ENCODE data around the gene GPX4. TPM values are rescaled to one million over a fixed set of nuclear protein-coding genes. Genes with fewer than 3 reads are reported as not detected.
A peak's percentile ranks its signal among the peaks of the same experiment; 100 is the strongest.

The GPX4 gene
- total and polyA plus RNA-seq, 2 of the 13 experiments (the other 11 are each of a cell fraction or from before 2014, with no cell fraction given) = 535 to 613 TPM

DNA sequence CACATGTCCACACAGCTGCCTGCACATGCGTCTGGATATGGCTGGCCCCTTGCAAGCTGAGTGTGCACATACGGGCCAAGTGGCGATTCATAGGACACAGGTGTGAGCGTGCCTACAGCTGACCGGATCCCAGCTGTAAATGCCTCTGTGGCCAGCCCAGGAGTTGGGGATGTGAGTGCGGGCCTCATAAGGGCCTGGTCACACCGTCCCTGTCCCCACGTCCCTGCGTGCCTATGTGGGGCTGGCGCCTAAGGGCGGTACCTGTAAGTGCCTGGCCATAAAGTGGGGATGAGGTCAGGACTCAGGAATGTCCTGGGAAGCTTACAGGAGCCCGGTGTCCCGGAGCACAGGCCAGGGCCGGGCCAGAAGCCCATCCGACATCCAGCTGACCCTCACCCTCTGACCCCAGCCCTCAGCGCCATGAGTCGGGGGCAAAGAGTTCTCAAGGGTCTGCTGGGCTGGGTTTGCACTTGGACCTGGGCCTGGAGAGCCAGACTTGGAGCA is 38.1 kb upstream of the GPX4 start (continued):
- TF ChIP-seq ZNF572 (CRISPR knock-in tag; IDR thresholded peaks at IDR 0.05) (0 out of 2 replicates have a peak, but pooled peaks have one; percentile 9), HDAC1 (CRISPR knock-in tag; IDR thresholded peaks at IDR 0.05) (no peak), CHD4 (IDR thresholded peaks at IDR 0.05; ENCODE audit: borderline replicate concordance, low read length) (no peak), ZNF557 (CRISPR knock-in tag; IDR thresholded peaks at IDR 0.05) (no peak), TAF1 (CRISPR knock-in tag; IDR thresholded peaks at IDR 0.05) (no peak), KLF11 (CRISPR knock-in tag; IDR thresholded peaks at IDR 0.05) (no peak), U2AF2 (IDR thresholded peaks at IDR 0.05; ENCODE audit: low read depth, low read length) (no peak), CEBPG (CRISPR knock-in tag; IDR thresholded peaks at IDR 0.05) (no peak), SMAD9 (CRISPR knock-in tag; IDR thresholded peaks at IDR 0.05) (no peak), ZNF570 (CRISPR knock-in tag; IDR thresholded peaks at IDR 0.05; ENCODE audit: borderline replicate concordance) (0 out of 2 replicates have a peak, but pooled peaks have one; percentile 34), ZSCAN9 (CRISPR knock-in tag; IDR thresholded peaks at IDR 0.05; ENCODE audit: borderline replicate concordance) (no peak), RFX3 (CRISPR knock-in tag; IDR thresholded peaks at IDR 0.05) (no peak), SCMH1 (CRISPR knock-in tag; IDR thresholded peaks at IDR 0.05; ENCODE audit: borderline replicate concordance) (no peak), ZSCAN25 (CRISPR knock-in tag; IDR thresholded peaks at IDR 0.05) (no peak), ZNF20 (CRISPR knock-in tag; IDR thresholded peaks at IDR 0.05) (no peak), ZNF383 (CRISPR knock-in tag; IDR thresholded peaks at IDR 0.05; ENCODE audit: borderline replicate concordance) (no peak), SP4 (CRISPR knock-in tag; IDR thresholded peaks at IDR 0.05) (peak; percentile 78), ZNF143 (CRISPR knock-in tag; IDR thresholded peaks at IDR 0.05) (no peak)
- TF ChIP-seq, protein P1, sequence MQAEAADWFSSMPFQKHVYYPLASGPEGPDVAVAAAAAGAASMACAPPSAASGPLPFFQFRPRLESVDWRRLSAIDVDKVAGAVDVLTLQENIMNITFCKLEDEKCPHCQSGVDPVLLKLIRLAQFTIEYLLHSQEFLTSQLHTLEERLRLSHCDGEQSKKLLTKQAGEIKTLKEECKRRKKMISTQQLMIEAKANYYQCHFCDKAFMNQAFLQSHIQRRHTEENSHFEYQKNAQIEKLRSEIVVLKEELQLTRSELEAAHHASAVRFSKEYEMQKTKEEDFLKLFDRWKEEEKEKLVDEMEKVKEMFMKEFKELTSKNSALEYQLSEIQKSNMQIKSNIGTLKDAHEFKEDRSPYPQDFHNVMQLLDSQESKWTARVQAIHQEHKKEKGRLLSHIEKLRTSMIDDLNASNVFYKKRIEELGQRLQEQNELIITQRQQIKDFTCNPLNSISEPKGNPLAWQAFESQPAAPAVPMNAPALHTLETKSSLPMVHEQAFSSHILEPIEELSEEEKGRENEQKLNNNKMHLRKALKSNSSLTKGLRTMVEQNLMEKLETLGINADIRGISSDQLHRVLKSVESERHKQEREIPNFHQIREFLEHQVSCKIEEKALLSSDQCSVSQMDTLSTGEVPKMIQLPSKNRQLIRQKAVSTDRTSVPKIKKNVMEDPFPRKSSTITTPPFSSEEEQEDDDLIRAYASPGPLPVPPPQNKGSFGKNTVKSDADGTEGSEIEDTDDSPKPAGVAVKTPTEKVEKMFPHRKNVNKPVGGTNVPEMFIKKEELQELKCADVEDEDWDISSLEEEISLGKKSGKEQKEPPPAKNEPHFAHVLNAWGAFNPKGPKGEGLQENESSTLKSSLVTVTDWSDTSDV (CRISPR knock-in tag; IDR thresholded peaks at IDR 0.05) = no peak
- TF ChIP-seq, protein P2, sequence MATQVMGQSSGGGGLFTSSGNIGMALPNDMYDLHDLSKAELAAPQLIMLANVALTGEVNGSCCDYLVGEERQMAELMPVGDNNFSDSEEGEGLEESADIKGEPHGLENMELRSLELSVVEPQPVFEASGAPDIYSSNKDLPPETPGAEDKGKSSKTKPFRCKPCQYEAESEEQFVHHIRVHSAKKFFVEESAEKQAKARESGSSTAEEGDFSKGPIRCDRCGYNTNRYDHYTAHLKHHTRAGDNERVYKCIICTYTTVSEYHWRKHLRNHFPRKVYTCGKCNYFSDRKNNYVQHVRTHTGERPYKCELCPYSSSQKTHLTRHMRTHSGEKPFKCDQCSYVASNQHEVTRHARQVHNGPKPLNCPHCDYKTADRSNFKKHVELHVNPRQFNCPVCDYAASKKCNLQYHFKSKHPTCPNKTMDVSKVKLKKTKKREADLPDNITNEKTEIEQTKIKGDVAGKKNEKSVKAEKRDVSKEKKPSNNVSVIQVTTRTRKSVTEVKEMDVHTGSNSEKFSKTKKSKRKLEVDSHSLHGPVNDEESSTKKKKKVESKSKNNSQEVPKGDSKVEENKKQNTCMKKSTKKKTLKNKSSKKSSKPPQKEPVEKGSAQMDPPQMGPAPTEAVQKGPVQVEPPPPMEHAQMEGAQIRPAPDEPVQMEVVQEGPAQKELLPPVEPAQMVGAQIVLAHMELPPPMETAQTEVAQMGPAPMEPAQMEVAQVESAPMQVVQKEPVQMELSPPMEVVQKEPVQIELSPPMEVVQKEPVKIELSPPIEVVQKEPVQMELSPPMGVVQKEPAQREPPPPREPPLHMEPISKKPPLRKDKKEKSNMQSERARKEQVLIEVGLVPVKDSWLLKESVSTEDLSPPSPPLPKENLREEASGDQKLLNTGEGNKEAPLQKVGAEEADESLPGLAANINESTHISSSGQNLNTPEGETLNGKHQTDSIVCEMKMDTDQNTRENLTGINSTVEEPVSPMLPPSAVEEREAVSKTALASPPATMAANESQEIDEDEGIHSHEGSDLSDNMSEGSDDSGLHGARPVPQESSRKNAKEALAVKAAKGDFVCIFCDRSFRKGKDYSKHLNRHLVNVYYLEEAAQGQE (IDR thresholded peaks at IDR 0.05; ENCODE audit: borderline replicate concordance in 1 of 2, low read depth in 1 of 2, low read length in 2 of 2) = no peak
- TF ChIP-seq, protein P3, sequence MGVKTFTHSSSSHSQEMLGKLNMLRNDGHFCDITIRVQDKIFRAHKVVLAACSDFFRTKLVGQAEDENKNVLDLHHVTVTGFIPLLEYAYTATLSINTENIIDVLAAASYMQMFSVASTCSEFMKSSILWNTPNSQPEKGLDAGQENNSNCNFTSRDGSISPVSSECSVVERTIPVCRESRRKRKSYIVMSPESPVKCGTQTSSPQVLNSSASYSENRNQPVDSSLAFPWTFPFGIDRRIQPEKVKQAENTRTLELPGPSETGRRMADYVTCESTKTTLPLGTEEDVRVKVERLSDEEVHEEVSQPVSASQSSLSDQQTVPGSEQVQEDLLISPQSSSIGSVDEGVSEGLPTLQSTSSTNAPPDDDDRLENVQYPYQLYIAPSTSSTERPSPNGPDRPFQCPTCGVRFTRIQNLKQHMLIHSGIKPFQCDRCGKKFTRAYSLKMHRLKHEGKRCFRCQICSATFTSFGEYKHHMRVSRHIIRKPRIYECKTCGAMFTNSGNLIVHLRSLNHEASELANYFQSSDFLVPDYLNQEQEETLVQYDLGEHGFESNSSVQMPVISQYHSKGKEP (CRISPR knock-in tag; IDR thresholded peaks at IDR 0.05) = no peak
- TF ChIP-seq, protein P4, sequence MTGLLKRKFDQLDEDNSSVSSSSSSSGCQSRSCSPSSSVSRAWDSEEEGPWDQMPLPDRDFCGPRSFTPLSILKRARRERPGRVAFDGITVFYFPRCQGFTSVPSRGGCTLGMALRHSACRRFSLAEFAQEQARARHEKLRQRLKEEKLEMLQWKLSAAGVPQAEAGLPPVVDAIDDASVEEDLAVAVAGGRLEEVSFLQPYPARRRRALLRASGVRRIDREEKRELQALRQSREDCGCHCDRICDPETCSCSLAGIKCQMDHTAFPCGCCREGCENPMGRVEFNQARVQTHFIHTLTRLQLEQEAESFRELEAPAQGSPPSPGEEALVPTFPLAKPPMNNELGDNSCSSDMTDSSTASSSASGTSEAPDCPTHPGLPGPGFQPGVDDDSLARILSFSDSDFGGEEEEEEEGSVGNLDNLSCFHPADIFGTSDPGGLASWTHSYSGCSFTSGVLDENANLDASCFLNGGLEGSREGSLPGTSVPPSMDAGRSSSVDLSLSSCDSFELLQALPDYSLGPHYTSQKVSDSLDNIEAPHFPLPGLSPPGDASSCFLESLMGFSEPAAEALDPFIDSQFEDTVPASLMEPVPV (CRISPR knock-in tag; IDR thresholded peaks at IDR 0.05) = 0 out of 2 replicates have a peak, but pooled peaks have one; percentile 66
